Activated T-cell treated with anti-CD3 and anti-CD28 coated beads for 1 hour (primary cell): ENCODE measurements around the gene PROCR.
"Not testable (repeated sequence)": the region's sequence is repeated elsewhere in the genome, so short reads cannot be mapped to it uniquely, and the experiment has no call there.

Experiments
- DNase-seq: peaks from one replicate; pipeline ENCODE4 v3.0.0-alpha.2; 2020; ENCODE audit warnings: low read depth

The PROCR gene

DNA sequence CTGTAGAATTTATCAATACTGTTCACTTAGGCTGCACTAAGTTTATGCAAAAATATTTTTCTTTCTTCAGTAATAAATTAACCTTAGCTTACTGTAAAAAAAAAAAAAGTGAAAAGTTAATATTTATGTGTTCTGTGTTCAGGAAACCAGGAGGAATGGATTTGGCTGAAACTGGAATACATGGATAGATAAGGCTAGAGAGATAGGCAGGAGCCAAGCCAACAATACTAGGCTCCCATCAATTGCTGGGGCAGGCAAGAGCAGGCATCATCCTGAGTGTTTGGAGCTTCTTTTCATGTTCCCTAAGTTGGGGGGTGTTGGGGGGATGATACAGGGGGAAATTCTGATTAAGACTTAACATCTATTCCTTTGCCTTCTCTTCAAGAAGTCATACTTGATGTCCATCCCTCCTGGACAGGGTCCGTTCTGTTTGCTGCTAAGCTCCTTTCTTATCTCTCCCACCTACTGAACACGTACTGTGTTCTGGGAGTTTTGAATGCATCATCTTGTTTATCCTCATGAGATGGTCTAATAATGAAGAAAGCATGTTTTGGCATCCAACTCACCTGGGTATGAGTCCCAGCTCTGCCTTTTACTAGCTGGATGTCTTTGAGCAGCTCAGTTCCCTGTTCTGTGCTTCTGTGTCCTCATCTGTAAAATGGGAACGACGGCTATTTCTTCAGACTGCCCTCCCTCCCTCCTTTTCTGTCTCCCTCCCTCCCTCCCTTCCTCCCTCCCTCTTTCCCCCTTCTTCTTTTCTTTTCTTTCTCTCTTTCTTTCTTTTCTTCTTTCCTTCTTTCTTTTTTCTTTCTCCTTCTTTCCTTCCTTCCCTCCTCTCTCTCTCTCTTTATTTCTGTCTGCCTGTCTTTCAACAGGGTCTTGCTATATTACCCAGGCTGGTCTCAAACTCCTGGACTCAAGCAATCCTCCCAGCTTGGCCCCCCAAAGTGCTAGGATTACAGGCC, 6.4 kb upstream of the PROCR start:
- no peak for DNase-seq

DNA sequence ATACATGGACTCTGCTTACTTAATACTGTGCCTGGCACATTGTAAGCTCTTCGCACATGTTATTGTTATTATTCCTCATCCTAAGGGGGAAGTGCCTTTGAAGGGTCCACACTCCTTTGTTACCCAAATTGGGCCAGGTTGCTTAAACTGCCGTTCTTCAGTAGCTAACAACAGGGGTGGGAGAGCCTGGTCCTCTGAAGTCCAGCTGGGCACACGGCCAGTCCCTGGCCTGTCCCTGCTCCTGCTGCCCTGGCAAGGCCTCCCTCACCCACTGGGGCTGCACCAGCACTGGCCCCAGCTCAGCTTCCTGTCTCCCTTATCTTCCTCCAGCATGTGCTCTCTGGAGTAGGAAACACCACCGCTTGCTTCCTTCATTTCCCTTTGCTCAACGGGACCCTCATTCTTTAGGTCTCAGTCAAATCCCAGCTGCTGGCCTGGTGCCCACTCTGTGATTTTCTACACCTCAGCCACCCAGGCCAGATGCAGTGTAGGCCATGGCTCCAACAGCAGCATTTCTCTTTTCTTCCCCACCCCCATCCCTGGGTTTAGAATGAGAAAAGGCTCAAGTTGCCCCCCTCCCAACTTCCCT, 5.5 kb upstream of the PROCR start:
- DNase-seq = no peak

DNA sequence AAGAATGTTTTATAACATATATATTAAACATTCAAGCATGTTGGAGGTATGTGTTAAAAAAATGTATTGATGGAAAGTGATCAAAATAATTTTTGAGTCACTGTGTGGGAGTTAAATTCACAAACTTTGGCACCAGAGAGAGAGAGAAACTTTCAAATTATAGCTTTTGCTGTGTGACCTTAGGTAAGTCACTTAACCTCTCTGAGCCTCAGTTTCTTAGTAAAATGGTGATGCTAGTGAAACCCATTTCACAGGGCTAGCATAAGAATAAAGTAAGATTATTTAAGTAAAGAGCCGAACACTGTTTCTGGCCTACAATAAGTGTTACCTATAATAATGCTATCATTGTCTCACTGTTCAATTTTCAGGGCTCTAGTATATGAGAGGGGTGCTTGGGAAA, 4.1 kb upstream of the PROCR start:
- DNase-seq = no peak

DNA sequence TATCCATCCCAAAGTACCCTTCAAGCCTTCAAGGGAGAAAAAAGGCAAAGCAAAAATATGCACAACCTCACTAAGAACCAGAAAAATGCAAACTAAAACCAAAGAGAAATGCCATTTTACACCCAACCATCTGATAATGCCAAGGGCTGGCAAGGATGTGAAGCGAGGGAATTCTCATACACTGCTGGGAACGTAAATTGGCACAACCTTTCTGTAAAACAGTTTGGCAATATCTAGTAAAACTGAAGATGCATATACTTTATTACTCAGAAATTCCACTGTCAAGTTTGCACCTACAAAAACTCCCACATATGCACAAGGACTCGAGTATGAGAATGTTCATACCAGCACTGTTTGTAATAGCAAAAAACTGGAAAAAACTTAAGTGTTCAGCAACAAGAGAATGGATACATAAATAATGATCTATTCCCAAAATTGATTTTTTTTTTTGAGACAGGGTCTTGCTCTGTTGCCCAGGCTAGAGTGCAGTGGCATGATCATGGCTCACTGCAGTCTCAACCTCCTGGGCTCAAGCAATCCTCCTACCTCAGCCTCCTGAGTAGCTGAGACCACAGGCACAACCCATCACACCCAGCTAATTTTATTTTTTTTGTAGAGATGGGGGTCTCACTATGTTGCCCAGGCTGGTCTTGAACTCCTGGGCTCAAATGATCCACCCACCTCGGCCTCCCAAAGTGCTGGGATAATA, 3.0 kb upstream of the PROCR start:
- not testable (repeated sequence) for DNase-seq

DNA sequence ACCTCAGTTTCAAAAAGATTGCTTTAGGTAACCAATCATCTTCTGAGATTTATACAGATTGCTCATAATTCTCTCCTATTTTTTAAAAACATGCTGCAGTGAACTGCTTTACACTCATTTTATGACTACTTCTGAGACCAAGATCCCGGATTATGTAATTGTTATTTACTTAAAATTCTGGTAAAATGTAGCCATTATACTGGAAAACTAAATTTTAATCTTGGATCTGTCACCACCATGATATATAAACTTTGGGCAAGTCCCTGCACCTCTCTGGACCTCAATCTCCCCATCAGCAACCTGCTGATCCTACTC, 477 bp upstream of the PROCR start:
- no peak for DNase-seq

DNA sequence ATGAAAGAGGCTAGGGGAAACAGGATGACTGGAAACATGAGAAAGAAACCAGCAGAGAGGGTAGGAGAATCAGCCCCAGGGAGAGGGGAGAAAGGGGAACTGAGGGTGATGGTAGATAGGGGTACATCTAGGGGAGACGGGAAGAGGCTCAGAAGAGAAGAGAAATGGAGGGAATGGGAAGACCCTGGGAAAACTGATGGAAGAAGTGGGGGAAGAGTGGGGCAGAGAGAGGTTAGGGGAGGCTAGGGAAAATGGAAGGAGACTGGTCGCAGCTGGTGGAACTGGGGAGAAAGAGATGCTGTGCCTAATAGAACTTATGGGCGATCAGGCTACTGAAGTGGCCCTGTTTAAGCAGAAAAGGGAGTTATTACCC, 548 bp downstream of the PROCR start:
- no peak for DNase-seq

DNA sequence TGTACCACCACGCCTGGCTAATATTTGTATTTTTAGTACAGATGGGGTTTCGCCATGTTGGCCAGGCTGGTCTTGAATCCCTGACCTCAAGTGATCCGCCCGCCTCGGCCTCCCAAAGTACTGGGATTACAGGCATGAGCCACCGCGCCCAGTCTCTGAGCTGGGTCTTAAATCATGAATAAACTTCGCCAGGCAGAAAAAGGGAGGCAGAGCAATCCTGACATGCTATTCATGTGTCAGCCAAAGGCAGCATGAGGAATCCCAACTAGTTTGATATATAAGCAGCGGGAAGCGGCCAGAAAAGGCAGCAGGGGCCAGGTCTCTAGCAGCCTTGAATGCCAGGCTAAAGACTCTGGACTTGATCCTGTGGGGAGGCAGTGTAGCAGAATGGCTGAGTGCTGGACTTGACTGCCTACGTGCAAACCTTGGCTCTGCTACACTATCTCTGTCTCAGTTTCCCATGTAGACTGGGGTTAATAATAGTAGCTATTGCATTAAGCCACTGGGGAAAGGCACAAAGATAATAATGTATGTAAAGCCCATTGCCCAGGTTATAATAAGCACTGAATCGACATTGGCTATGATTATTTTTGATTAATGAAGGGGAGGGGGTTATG, 1.8 kb downstream of the PROCR start:
- DNase-seq = no peak

DNA sequence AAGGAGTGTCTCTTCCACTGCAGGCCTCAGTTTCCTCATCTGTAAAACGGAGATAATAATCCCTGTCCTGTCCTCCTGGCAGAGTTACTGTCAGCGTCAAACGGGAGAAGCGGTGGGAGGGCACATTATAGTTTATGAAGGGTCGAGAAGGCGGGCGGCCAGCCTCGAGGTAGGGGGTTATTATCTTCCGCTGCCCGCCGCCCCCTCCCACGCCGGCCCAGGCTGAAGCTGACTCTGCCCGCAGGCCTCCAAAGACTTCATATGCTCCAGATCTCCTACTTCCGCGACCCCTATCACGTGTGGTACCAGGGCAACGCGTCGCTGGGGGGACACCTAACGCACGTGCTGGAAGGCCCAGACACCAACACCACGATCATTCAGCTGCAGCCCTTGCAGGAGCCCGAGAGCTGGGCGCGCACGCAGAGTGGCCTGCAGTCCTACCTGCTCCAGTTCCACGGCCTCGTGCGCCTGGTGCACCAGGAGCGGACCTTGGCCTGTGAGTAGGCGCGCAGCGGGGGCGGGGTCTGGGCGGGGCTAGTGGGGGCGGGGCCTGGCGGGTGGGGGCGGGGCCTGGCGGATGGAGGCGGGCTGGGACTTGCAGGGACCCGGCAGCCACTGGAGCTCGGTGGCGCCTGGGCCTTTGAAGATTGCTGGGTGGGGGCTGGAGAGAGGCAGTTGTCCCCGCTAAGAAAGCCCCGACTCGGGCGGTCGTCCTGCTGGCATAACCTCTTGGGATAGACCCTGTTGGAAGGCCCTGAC, 2.8 kb downstream of the PROCR start:
- no peak for DNase-seq

DNA sequence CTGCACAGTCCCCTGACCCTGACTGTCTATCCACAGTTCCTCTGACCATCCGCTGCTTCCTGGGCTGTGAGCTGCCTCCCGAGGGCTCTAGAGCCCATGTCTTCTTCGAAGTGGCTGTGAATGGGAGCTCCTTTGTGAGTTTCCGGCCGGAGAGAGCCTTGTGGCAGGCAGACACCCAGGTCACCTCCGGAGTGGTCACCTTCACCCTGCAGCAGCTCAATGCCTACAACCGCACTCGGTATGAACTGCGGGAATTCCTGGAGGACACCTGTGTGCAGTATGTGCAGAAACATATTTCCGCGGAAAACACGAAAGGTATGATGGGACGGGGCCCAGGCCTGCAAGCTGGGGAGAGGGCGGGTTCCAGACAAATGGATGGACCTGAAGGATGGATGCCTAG, 4.3 kb downstream of the PROCR start:
- DNase-seq = no peak

DNA sequence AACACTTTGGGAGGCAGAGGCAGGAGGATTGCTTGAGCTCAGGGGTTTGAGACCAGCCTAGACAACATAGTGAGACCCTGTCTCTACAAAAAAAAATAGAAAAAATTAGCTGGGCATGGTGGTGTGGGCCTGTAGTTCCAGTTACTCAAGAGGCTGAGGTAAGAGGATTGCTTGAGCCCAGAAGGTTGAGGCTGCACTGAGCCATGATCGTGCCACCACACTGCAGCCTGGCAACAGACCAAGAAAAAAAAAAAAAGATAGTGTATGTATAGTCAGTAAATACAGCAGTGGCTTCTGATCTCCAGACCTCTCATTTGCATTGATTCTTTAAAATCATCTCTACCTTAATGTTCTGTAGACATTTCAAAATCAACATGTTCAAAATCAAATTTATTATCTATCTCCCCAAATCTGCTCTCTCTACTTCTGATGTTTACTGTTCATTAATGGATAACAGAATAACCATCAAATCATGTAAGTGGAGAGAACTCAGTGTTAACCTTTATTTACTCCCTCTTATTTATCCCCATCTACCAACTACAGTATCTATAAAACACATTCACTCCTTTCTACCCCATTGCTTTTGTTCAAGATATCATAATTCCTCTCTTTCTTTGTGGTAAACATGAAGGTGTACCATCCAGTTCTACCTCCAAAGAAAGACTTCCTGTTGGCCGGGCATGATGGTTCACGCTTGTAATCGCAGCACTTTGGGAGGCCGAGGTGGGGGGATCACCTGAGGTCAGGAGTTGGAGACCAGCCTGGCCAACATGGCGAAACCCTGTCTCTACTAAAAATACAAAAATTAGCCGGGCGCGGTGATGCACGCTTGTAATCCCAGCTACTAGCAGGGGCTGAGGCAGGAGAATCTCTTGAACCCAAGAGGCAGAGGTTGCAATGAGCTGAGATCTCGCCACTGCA, 7.7 kb downstream of the PROCR start:
- no peak for DNase-seq

DNA sequence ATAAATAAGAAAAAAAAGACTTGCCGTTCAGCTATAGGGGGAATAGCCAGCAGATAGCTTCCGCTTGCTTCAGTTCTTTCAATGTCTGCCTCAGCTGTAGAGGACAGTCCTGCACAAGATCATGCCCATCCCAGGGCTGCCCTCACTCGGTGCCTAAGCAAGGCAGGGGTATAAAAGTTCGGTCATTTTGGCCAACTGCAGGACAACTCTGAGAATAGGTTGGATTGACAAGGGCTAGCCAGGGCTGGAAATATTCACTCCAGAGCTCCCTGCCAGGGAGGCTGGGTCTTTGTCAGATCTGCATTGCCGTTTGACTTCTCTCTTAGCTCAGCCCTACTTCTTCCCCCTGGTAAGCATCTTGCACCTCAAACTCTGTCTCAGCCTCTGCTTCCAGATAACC, 8.4 kb downstream of the PROCR start:
- no peak for DNase-seq

DNA sequence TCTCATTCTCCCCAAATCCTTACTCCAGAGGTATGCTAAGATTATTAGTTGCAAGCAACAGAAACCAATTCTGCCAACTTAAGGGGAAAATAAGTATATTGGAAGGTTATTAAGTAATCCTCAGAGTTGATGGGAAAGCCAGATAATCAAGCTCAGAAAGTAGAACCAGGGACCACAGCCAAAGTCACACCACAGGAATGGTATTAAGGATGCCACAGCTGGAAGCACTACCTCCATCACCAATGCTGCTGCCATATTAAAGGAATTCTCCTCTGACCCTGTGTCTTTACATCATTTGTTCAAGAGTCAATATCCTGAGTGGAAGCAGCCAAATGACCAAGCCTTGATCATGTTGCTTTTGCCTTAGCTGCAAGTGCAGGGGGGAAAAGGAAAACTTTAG, 9.9 kb downstream of the PROCR start:
- DNase-seq = no peak

DNA sequence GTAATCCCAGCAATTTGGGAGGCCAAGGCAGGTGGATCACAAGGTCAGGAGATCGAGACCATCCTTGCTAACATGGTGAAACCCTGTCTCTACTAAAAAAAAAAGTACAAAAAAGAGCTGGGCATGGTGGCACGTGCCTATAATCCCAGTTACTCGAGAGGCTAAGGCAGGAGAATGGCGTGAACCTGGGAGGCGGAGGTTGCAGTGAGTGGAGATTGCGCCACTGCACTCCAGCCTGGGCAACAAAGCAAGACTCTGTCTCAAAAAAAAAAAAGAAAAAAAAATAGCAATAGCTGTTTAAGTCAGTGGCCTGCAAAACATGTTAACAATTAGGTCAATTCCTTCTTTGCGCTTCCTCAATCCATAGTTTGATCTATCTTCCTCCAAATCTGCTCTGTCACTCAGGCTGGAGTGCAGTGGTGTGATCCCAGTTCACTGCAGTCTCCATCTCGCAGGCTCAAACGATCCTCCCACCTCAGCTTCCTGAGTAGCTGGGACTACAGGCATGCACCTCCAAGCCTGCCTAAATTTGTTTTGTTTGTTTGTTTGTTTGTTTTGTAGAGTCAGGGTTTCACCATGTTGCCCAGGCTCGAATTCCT, 14.9 kb downstream of the PROCR start:
- DNase-seq = not testable (repeated sequence)

DNA sequence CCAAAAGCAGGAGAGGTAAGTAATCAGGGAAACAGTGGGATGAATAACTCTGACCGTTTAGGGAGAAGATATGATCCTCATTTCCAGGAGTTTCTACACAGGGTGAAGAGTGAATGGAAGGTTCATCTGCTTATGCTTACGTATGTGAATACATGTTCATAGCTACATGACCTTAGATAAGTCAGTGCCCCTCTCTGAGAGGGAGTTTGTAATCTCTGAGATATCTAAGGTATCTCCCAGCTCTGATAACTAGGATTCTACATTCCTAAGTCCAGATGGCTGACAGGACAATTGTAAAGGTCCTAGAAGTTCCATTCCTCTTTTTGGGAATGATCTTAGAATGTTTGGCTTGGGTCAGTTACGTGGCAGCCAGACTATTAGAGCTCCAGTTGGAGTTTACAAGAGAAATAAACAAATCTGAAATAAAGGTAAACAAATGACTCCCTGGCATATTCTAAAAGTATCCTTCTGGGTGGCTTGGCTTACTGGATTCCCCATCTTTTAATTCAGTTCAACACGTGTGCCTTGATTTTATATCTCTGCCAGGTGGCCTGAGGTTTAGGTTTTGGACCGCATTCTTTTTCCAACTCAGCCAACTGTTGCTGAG, 15.8 kb downstream of the PROCR start:
- DNase-seq = no peak

DNA sequence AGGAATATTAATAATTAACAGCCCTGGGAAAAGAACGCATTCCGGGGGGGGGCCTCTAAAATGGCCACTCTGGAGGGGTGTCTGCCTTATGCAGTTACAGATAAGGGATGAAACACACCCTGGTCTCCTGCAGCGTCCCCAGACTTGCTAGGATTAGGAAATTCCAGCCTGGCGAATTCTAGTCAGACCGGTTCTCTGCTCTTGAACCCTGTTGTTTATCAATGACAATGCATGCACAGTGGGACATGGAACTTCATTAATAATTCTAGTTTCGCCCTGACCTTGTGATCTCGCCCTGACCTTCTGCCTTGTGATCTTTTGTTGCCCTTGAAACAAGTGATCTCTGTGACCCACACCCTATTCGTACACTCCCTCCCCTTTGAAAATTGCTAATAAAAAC, 17.4 kb downstream of the PROCR start:
- not testable (repeated sequence) for DNase-seq

DNA sequence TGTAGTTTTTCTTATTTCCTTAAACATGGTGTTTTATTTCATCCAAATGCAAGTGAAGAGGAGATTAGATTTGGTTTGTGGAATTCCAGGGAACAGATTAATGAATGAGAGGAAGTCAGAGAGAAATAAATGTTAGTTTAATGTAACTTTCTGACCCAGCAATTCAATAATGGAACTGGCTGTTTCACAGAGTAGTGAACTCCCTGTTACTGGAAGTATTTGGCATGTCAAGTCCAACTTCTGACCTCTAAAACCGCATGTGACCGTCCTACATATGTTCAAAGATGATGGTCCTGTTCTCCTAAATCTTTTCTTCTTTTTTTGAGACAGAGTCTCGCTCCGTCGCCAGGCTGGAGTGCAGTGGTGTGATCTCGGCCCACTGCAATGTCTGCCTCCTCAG, 18.7 kb downstream of the PROCR start:
- DNase-seq = no peak

DNA sequence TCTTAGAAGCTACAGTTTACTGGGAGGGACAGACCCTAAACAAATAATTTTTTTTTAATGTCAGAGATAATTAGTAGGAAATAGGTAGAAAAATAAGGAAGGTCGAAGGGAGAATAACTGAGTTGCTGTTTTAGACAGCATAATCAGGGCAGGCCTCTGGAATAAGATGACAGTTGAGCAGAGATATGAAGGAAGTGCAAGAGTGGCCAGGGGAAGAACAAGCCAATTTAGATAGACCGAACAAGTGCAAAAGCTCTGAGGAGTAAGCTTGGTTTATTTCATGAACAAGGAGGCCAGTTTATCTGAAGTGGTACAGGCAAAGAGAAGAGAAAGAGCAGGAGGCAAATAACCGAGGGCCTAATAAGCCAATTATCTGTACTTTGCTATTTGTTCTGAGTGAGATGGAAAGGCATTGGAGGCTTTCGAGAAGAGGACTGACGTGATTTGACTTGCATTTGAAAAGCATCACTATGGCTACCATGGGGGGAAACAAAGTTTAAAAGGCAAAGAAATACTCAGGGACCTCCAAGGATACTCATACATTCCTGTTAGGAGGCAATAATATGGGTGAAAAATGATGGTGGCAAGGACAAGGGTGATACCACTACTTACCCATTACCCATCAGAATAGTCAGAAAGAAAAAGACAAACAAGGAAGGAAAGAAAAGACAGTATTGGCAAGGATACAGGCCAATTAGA, 19.7 kb downstream of the PROCR start:
- no peak for DNase-seq

DNA sequence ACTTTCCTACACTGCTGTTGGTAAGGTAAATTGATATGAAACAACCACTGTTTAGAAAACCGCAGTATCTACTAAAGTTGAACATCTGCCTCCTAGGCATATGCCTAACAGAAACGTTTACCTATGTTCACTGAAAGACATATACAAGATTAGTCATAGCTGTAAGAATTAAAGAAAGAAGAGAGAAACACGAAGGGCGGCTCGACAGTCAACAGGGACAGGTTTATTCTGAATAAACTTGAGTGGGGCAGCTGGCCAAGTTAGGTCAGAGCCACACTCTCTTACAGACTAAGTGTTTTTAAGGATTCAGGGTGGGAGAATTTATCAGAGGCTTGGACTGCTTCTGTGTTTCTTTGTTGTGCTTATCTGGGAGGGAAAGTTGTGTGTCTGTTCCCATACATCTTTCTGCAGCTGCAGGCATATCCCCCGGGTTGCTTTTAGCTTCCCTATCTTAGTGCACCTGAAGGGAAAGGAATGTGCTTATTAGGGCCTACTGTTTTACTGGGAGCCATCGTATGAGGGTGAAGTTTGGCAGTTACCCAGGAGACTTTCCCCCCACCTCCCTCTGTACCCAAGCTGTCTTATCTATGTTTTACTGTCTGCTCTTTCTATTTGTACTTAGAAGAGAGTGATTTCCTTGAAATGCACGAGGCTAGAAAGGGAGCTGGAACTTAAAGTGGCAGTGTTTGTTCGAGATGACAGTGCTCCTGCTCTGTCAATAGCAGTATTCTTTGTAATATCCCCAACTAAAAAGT, 20.4 kb downstream of the PROCR start:
- DNase-seq = no peak
